ENCODE measurements around the gene NPTN. TPM values are rescaled to one million over a fixed set of nuclear protein-coding genes. Genes with fewer than 3 reads are reported as not detected.

NPTN gene
- total RNA-seq, 1 donor from 2014 or later = 102 TPM

DNA sequence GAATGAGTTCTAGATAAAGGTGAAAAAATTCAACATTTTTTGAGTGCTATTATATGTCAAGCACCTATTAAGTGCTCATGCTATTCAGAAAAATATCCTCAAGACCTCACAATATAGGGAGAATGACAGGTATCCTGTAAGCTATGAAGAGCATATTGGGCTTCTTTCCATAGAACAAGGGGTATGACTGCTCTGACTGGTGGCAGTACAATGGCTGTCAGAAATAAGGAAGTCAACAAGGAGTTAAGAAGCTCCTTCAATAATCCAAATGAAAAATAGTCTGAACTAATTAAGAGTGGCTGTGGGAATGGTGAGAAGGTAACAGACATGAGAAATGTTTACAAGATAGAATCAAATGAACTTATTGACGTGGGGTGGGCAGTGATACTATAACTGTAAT is 24.7 kb downstream of the NPTN start:
- Mint-ChIP-seq H3K27ac (peak overlapping the region; percentile 1), H3K4me1 (peaks cover 7% of the 10 kb centered on the region), H3K9me3 (no peaks in the 10 kb centered on the region), H3K4me3 (no peak overlapping the region), H3K27me3 (ENCODE audit: low read depth) (no peaks in the 10 kb centered on the region), H3K36me3 (no peaks in the 10 kb centered on the region)
- DNase-seq (ENCODE audit: low spot score in 2 of 2, unreplicated experiment in 2 of 2) = no peak
- TF ChIP-seq, protein P1, sequence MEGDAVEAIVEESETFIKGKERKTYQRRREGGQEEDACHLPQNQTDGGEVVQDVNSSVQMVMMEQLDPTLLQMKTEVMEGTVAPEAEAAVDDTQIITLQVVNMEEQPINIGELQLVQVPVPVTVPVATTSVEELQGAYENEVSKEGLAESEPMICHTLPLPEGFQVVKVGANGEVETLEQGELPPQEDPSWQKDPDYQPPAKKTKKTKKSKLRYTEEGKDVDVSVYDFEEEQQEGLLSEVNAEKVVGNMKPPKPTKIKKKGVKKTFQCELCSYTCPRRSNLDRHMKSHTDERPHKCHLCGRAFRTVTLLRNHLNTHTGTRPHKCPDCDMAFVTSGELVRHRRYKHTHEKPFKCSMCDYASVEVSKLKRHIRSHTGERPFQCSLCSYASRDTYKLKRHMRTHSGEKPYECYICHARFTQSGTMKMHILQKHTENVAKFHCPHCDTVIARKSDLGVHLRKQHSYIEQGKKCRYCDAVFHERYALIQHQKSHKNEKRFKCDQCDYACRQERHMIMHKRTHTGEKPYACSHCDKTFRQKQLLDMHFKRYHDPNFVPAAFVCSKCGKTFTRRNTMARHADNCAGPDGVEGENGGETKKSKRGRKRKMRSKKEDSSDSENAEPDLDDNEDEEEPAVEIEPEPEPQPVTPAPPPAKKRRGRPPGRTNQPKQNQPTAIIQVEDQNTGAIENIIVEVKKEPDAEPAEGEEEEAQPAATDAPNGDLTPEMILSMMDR (IDR thresholded peaks at IDR 0.05; ENCODE audit: unreplicated experiment) = no peak

GRCh38 chr15:73607843-73608242 is 25.3 kb downstream of the NPTN start:
- Mint-ChIP-seq H3K4me1 (peaks cover 7% of the 10 kb centered on the region), H3K27ac (no peak overlapping the region), H3K4me3 (no peak overlapping the region), H3K36me3 (no peaks in the 10 kb centered on the region), H3K27me3 (ENCODE audit: low read depth) (no peaks in the 10 kb centered on the region), H3K9me3 (no peaks in the 10 kb centered on the region)
- no peak for DNase-seq (ENCODE audit: low spot score in 2 of 2, unreplicated experiment in 2 of 2)
- TF ChIP-seq, protein P1 (IDR thresholded peaks at IDR 0.05; ENCODE audit: unreplicated experiment) = no peak

DNA sequence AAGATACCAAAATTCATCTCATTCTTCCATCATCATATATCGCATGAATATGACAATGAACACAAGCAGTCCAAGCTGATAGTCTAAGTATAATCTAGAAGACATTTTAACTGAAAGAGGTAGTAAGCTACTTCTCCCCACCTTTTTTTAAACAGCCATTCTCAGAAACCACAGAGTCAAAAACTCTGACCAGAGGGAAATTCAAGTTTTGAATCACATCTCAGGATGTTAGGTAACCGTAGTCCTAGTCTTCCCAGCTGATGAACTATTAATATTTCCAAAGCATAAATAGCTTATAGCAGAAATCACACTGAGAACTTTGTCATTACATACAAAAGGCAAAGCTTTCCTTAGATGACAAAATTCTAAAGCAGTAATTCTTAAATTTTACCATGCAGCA is 25.8 kb downstream of the NPTN start:
- Mint-ChIP-seq H3K36me3 (no peaks in the 10 kb centered on the region), H3K4me3 (no peak overlapping the region), H3K27me3 (ENCODE audit: low read depth) (no peaks in the 10 kb centered on the region), H3K27ac (no peak overlapping the region), H3K4me1 (peaks cover 7% of the 10 kb centered on the region), H3K9me3 (no peaks in the 10 kb centered on the region)
- TF ChIP-seq, protein P1 (IDR thresholded peaks at IDR 0.05; ENCODE audit: unreplicated experiment) = no peak
- DNase-seq (ENCODE audit: low spot score in 2 of 2, unreplicated experiment in 2 of 2) = no peak

DNA sequence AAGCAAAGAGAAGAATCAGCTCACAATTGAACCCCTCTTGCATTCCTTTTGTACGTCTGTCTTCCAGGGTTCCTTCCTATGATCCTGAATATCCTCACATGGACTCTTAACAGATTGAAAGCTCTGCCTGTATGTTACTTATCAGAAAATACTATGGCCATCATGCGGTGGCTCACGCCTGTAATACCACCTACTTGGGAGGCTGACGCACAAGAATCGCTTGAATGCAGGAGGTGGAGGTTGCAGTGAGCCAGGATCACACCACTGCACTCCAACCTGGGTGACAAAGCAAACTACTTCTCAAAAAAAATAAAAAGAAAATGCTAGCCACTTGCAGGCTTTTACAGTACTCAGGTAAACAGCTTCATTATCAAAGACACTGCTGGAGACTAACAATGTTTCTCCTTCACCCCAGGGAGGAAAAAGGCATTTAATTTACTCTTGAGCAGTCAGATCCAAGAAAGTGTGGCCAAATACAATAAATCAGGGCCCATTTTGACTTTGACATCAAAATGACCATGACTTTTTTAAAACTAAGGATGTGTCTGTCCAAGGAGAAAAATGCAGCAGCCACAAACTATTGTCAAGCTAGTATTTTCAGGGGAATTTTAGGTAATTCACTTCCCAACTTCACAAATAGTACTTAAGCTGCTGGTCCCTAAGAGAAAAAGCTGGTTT is 27.3 kb downstream of the NPTN start:
- no peak for DNase-seq (ENCODE audit: low spot score in 2 of 2, unreplicated experiment in 2 of 2)
- peak overlapping the region; percentile 35 for H3K27ac Mint-ChIP-seq
- TF ChIP-seq, protein P1 (IDR thresholded peaks at IDR 0.05; ENCODE audit: unreplicated experiment) = no peak
- no peaks in the 10 kb centered on the region for H3K9me3 Mint-ChIP-seq
- no peaks in the 10 kb centered on the region for H3K36me3 Mint-ChIP-seq
- H3K27me3 Mint-ChIP-seq (ENCODE audit: low read depth) = no peaks in the 10 kb centered on the region
- H3K4me3 Mint-ChIP-seq = no peak overlapping the region
- H3K4me1 Mint-ChIP-seq = peaks cover 7% of the 10 kb centered on the region

- H3K36me3 Mint-ChIP-seq = no peaks in the 10 kb centered on the region
- no peak overlapping the region for H3K4me3 Mint-ChIP-seq
- no peaks in the 10 kb centered on the region for H3K27me3 Mint-ChIP-seq (ENCODE audit: low read depth)
- TF ChIP-seq, protein P1 (IDR thresholded peaks at IDR 0.05; ENCODE audit: unreplicated experiment) = no peak
- peaks cover 12% of the 10 kb centered on the region for H3K4me1 Mint-ChIP-seq
- no peaks in the 10 kb centered on the region for H3K9me3 Mint-ChIP-seq
- no peak for DNase-seq (ENCODE audit: low spot score in 2 of 2, unreplicated experiment in 2 of 2)
- no peak overlapping the region for H3K27ac Mint-ChIP-seq
These were observed 28.7 kb downstream of the NPTN start for GRCh38 chr15:73604477-73604876.
